HG03558 (cell line): ENCODE measurements around the gene NHEJ1.

Experiments used
- ATAC-seq: cut with Tn5 transposase; IDR thresholded peaks from one replicate; pipeline ENCODE4 v1.9.1; 2021; ENCODE audit warnings: moderate number of reproducible peaks; ENCODE audit not compliant: unreplicated experiment; ENCODE audit errors: extremely low read depth

Gene NHEJ1

DNA sequence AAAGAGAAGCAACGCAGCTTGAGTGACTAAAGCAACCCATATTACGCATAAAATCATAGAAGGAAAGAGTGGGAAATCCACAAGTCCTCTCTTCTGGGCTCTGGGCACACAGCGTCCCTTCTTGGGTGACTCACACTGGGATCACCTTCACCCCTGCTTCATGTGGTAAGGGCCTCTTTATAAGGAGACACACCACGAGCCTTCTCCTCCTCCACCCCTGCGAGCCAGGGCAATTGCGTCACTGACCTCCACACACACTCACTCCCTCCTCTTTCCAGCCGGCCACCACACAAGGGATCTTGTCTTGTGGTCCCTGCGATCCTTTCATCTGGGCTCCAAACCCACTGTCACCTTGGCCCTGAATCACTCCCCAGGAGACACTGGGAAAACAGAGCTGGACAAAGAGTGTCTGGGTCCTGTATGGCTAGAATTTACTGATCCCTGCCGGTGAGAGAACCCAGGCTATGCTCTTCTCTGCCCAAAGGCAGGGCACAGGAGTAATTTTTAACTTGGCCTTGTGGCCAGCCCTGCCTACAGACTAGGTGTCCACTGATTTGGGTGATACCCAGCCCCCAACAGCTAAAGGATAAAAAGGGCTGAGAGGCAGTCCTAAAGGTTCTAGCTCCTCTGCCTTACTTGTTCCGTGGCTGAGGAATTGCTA is 35.3 kb downstream of the NHEJ1 start:
- ATAC-seq = no peak

DNA sequence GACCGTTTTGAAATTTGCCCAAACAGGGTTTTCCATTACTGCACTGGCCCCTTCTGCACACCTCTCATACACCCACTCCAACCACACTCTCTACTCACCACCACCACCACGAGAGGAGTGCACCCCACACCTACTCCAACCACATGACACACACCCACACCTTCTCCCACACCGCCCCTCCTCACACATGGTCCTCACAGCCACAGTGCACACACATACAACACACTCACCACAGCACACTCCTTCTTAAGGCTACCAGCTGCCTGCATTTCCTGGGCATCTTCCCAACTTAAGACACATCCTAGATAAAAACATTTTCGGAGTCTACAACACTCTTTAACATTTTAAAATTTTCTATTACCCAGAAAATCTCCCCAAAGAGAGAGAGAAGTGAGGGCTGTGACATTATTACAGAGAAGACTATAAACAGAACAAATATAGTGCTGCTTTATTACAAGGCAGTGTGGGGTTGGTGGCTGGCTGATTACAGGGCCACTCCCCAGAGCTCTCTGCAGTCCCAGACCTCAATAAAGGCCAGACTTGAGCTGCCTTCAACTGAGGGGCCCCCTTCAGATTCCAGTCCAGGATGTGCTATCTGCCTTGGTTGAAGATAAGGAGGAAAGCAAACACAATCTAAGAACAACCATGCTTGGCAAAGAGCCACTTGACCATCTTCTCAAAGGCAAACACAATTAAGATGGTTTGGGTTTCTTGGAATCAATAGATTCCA is 36.1 kb downstream of the NHEJ1 start:
- no peak for ATAC-seq

DNA sequence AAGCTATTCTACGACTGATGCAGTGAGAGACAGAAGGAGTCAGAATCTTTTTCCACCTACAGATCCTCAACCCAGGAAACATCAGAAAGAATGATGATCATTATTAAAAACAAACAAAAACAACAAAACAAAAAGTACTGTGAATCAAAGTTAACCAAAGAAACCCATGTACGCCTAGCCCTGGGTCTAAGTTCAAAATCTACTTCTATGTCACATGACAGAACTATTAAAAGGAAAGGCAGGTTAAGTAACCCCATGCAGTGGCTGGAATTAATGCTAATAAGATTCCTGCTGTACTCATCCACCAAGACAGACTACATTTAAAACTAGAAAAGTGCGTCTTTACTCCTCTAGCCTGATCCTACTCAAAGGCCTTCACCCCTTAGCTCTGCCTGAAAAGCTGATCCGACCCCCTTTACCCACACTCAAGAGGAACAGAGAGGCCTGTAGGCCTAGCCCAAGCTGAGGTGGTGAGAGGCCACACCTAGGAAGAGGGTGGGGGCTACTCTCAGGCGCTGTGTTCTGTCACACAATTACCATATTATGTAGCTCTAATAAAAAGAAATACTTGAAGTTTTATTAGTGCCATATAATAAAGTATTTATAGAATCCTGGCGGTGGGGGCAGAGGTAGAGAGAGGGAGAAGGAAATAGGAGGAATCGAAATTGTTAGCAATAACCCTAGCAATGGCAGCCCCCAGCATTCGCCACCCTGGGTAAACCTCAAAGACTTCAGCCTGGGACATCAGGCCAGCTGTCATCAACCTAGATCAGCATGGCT is 37.1 kb downstream of the NHEJ1 start:
- ATAC-seq = no peak

DNA sequence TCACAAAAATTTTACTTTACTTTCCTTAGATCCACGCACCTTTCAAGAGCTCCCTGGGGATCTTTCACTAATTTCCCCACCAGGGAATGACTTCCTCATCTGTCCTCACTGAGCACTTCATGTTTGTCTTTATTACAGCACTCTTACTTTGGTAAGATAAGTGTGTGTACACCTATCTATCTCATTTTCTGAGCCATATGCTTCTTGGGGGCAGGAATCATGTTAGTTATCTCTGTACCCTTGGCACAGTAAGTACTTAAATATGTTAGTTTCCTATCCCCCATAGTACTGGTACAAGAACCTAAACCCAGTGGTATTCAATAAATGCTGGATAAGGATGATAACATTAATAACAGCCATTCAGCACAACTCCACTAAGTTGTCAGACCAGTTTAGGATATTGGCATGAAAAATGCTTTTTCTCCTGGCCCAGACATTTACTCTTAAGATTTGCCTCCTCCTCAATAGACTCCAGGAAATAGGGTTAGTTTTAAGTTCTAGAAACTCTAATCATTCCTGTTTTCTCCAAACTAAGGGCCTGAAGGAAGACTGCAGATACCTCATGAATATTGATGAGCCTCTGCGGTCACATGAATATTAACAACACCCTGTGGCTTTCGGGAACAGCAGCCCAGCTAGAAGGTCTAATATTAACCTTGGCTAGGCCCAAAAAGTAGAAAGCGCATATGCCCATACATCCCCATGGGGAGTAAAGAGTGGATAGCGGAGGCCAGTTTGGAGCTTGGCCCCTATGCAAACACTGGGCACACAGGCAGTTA is 38.2 kb downstream of the NHEJ1 start:
- ATAC-seq = no peak

DNA sequence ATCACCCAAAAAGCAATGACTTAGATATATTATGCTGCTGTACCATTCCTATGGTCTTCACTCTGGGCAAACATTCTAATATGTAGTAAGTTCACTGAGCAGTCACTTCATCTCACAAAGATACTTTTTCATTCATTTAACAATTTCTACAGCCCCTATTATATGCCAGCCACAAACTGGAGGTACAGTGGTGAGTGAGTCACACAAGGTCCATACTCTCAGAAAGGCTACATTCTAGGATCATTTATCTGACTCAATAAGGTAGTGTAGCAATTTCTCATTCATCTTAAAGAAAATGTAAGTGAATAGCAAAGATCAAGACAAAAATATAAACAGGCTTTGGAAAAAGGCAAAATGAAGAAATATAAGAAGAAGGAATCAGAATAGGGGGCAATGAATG is 40.5 kb downstream of the NHEJ1 start:
- ATAC-seq = no peak

DNA sequence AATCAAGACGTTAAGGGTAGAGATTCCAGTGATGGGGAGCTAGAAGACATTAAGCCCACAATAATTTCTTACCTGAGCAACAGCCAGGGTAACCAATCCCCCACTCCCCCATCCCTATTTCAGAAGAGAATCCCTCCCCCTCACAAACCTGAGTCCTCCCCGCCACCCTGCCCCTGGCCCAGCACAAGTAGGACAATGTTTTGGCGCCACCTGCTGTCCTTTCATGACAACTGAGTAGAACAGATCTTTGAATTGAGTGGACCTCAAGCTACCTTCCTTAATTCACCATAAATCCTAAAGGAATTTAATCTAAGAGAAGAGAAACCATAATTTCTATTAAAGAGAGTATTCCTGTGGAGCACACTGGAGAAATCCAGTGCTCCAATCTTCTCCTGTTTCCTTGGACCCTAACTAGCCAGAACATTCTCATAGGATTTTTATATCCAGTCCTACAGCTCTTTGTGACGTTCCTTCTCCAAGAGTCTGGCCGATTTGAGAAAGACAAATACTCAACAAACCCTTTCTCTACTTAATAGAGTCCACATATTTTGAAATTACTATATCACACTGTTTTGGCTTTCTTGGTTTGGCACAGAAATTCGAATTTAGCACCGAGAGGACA is 41.1 kb downstream of the NHEJ1 start:
- ATAC-seq = no peak

DNA sequence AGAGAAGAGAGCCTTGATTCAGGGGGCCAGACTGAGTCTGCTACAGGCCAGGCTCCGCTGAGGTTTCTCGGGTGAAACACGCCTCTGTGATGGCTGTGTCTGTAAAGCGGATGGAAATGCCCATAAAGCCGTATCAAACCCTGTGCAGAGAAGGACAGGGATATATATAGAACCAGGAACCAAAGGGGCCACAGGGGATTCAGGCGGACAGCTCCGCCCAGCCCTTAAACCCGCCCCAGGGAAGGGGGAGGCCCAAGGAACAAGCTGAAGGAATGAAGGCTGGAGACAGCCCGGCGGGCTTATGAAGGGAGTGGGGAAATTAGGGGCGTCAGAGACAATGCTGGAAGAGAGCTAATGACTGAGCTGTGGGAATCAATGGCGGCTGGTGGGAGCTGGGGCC is 42.1 kb downstream of the NHEJ1 start:
- no peak for ATAC-seq

DNA sequence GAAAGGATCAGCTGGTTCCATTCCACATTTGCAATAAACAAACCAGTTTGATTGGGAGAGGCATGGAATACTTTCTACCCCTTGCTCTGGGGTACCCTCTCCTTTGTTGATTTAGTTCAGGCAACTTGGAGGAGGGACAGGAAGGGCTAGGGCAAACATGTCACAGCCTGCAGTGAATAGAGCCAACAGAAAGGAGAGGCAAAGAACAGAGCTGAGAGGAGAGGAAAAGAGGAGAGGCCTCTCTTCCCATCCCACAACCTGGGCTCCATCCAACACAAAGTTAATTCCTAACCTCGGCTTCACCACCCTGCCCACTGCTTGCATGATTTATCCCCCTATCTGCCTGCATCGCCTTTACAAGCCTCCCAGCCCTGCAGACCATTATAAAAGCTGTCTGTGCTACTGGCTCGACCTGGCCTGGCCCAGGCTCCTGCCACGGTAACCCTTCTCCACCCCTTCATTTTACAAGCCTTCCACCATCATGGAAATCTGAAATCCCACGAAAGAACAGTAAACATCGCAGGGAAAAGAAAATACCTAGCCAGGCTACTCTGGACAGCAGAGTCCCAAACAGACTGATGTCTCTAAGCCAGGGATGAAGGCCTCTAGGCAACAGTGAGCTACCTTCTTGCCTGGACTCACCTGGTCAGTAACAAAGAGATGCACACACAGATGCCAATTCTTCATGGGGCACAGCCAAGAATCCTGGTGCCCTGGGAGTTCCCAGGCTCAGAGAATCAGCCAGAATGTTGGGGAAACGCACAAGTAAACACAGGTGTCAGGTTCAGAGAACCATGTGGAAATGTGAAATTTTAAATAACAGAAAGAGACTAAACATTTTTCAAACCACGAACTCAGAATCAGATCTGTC is 43.6 kb downstream of the NHEJ1 start:
- no peak for ATAC-seq

DNA sequence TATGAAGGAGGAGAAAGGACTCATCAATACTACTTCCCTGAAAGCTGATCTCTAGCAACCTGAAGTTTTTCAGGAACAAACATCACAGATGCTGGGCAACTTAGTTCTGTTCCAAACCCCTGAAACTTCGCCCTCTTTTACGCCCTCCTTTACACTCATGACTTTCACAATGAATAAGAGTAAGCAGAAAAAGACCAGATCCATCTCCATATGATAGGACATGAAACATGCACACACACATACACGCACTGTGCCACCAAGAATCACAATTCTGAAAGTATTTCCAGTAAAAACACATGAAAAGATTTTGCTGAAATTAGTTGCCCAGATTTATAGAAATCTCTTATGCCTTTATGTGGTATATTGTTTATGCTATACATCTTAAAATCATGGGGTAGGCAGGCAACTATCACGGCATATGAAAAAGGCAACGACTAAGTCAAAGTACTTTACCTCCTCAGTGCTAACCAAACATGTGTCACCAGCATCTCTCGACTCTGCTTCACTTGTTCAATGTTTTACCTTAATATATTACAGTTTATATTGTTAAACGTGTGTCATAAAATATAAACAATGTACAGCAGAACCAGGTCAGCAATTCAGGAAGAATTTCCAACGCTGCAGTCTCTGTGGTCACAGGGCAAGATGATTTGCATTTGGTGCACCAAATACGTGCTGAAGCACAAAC is 47.8 kb downstream of the NHEJ1 start:
- ATAC-seq = no peak

DNA sequence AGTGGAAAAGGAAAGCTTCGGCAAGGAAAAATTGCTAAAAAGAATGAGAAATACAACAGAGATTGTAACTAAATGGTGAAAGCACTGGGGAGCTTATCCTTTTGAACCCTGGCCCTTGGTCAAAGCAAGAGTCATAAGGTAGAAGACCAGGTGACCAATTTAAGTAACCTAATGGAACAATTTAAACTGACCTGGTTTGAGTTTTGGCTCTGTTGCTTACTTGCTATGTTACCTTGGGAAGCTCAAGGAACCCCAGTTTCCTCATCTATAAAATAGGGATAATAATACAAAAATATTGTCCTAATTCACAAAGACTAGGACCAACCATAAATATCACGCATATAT is 48.6 kb downstream of the NHEJ1 start:
- no peak for ATAC-seq

DNA sequence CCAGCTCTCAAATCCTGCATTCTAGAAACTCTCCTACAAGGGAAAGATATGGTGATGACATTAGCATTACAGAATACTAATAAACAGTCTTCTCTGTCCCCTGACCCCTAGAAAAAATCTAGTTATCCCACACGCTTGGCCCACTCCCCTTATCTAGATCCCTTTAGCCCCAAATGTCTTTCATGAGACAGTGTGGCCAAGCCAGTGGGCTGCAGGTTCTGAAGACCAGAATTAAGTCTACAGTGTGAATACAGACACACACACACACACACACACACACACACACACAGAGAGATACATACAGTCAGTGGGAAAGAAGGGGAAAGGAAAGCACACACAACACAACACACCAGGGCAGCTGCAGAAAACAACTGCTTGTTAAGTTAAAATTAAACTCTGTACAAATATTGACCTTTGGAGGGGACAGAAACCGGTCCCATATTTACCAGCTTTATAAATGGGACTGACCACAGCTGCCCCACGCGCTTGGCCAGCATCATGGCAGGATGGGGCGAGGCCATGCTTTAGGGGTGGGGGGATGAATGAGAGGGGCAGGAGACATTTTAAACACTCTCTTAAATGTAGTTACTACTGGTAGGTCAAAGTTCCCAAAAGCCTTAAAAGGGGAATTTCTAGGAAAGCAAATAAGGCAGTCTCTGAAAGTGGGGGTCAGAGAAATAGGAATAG is 49.1 kb downstream of the NHEJ1 start:
- no peak for ATAC-seq

DNA sequence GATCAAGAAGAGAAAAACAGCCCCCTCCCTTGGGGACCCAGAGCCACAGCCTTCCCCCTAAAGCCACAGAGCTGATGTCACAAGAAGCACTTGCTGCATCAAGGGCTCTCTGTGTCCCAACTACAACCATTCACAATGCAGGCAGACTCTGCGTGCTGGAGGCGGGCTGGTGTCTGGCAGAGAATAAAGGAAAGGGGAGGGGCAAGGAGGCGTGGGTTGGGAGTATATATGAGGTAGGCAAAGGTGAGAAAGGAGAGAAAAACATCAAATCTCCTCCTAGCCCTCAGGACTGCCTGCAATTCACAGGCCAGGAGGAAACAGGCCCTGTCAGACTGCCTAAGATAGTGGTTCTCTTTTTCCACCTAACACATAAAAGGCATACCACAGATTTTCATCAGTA is 51.1 kb downstream of the NHEJ1 start:
- ATAC-seq = no peak

DNA sequence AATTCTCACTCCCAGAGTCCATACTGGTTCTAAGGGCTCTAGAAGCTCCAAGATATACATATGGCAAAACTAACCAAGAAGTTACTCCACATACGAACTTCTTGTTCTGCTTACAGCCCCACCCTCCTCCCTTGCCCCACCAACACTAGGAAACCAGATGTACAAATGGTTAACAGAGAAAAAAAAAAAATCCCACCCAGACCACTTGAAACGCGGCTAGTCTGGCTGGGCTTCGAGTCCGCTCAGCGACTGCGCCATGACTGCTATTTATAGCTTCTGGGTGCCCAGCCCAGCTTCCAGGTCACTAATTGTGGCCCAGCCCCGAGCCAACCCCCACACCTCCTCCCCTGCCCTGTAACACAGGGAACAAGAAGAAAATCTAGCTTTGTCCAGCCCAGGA is 52.9 kb downstream of the NHEJ1 start:
- no peak for ATAC-seq

DNA sequence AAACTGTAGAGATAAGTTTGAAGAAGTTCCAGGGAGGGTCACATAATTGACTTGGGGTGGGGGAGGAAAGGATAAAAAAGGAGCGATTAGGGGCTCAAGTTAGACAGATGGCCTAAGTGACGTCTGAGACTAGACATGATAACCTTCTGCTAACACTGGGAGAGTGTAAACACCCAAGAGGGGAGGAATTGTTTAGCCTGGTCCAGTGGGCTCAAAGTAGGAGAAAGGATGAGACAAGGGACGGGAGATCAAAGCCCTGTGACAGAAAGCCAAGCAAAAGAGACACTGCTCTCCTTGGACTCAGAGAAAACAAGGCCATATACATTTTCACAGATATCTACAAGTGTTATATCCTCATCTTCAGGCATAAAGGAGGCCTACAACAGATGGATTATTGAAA is 54.4 kb downstream of the NHEJ1 start:
- no peak for ATAC-seq

DNA sequence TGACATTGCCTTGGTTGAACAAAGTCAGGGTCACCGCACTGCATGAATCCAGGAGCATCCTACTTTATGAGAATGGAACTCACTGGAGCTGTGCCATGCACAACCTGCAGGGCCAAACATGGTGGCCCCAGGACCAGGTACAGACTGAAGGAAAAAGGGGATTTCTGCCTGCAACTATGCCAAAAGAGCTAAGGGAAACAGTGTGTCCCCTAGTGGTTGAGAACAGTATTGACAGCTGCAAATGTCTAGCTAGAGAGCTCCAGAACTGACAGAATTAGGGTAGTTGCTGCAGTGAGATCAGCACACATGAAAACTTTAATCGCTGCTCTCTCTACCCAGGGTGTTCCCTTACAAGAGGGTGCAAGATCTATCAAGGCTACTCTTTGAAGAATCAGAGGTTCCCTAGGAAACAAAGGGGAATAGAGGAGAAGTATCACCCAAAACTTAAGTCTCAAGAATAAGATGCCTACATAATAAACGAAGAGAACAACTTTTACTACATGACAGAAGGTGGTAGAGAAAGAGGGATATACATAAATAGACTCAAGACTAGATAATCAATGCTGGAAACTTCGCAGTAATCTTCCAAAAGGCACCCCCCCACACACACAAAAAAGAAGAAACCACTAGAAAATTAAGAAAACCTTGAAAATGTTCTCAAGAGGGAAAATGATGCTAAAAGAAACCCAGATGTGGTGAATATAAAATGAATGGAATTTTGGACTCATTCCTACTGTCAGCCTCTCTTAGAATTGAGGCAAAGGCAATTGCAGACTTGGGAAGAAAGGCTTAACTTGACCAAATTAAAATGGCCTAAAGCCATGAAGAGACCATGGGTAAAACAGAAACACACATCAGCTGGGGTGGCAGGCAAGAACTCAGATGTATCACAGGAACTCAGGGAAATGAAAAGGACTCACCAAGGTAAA is 56.2 kb downstream of the NHEJ1 start:
- ATAC-seq = no peak

DNA sequence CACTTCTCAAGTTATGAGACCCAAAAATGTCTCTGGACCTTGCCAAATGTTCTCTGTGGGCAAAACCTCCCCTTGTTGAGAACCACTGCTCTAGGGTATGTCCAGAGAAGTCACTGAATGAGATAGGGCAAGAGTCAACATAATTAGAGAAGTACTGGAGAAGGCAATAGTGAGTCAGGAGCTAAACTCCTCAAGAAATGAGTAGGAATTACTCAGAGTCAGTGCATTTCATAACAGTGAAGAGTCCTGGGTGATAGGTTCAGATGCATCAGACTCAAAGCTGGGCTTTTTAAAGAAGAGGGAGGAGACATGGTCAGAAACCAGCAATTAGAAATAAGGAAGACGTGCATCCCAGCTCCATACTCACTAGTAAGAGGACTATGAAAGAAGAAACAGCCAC is 61.3 kb downstream of the NHEJ1 start:
- ATAC-seq = no peak

DNA sequence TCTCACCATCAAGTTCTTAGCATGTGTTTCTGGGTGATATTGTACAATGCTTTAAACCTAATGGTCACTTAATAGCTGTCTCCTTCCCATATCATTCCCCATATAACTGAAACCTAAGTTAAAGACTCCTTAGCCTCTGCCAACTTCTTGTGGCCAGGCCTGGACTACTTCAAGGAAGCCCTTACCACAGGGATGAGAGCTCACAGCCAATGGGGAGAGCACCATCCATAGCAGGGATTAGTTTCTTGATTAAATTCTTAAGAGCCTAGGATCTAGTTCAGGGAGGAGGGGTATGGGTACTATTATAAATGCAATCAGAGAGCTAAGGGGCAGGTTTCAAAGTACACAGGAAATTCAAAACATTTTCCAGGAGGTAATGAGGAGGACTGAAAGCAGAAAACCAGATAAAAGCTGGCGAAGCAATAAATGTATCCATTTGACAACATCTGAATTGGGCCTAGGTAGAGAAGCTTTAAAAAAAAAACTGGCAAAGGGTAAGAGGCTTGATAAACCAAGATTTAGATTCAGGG is 65.1 kb downstream of the NHEJ1 start:
- no peak for ATAC-seq
